ENCODE measurements around the gene ARL8B. TPM values are rescaled to one million over a fixed set of nuclear protein-coding genes. Genes with fewer than 3 reads are reported as not detected.
"Not testable (repeated sequence)": the region's sequence is repeated elsewhere in the genome, so short reads cannot be mapped to it uniquely, and the experiment has no call there.

ARL8B gene
- total and polyA plus RNA-seq, 7 donors: 35.1 to 266 (median 141) TPM

GRCh38 chr3:5172018-5172417 is 49.9 kb downstream of the ARL8B start:
- no peak overlapping the region for H3K4me3 ChIP-seq
- TF ChIP-seq CTCF (IDR thresholded peaks at IDR 0.05): no peak
- H3K36me3 ChIP-seq (ENCODE audit: insufficient read depth in 1 of 2, low read depth in 1 of 2): peaks cover 4 to 61% of the 10 kb centered on the region in 2 donors
- H3K27me3 ChIP-seq (ENCODE audit: insufficient read depth in 3 of 3, low read length in 2 of 3): no peaks in the 10 kb centered on the region
- H3K9me3 ChIP-seq: no peaks in the 10 kb centered on the region
- ATAC-seq (no peak), DNase-seq (no peak)
- peaks cover 8% of the 10 kb centered on the region for H3K4me1 ChIP-seq
- intact Hi-C loops (cut with DNase I): no loop called here
- no peak overlapping the region for H3K27ac ChIP-seq
- WGBS, 3 donors: 94 to 98% (median 96%) methylated on average over 4 of the region's 4 CpGs

GRCh38 chr3:5179036-5179435 is 56.9 kb downstream of the ARL8B start:
- peaks cover 18 to 83% of the 10 kb centered on the region in 2 donors for H3K36me3 ChIP-seq (ENCODE audit: insufficient read depth in 1 of 2, low read depth in 1 of 2)
- WGBS, 3 donors: 91 to 93% (median 92%) methylated on average over 2 of the region's 2 CpGs
- DNase-seq; H3K27ac ChIP-seq; H3K4me3 ChIP-seq; H3K9me3 ChIP-seq; H3K27me3 ChIP-seq (ENCODE audit: insufficient read depth in 3 of 3, low read length in 2 of 3); ATAC-seq; H3K4me1 ChIP-seq: not testable (repeated sequence)
- intact Hi-C loops (cut with DNase I): loop anchor here in 1 of 2 donors (5.0 kb wide), 1 partner anchor 37 kb away; no protein-coding TSS in a partner anchor

GRCh38 chr3:5181469-5182141 is 59.5 kb downstream of the ARL8B start:
- Histone ChIP-seq H3K4me3 (no peak overlapping the region), H3K27ac (no peak overlapping the region), H3K9me3 (no peaks in the 10 kb centered on the region), H3K36me3 (ENCODE audit: insufficient read depth in 1 of 2, low read depth in 1 of 2) (peaks cover 18 to 59% of the 10 kb centered on the region in 2 donors), H3K4me1 (peaks cover 8% of the 10 kb centered on the region), H3K27me3 (ENCODE audit: insufficient read depth in 3 of 3, low read length in 2 of 3) (no peaks in the 10 kb centered on the region)
- 54 to 62% (median 60%) methylated on average over 2 of the region's 2 CpGs for WGBS, 3 donors
- intact Hi-C loops (cut with DNase I): no loop called here
- ATAC-seq: no peak
- no peak for DNase-seq
- no peak for TF ChIP-seq CTCF (IDR thresholded peaks at IDR 0.05)

GRCh38 chr3:5183714-5184113 is 61.6 kb downstream of the ARL8B start:
- H3K4me3 ChIP-seq; H3K4me1 ChIP-seq; intact Hi-C loops (cut with DNase I); H3K27me3 ChIP-seq (ENCODE audit: insufficient read depth in 3 of 3, low read length in 2 of 3); ATAC-seq; DNase-seq; H3K9me3 ChIP-seq; H3K27ac ChIP-seq: not testable (repeated sequence)
- peaks cover 13 to 47% of the 10 kb centered on the region in 2 donors for H3K36me3 ChIP-seq (ENCODE audit: insufficient read depth in 1 of 2, low read depth in 1 of 2)
- WGBS, 3 donors: 92 to 95% (median 94%) methylated on average over 12 of the region's 12 CpGs

- ATAC-seq (no peak), DNase-seq (no peak)
- H3K4me3 ChIP-seq: no peak overlapping the region
- intact Hi-C loops (cut with DNase I): no loop called here
- no peak overlapping the region for H3K27ac ChIP-seq
- no peaks in the 10 kb centered on the region for H3K9me3 ChIP-seq
- H3K4me1 ChIP-seq: peaks cover 7% of the 10 kb centered on the region
- WGBS, 3 donors: 54 to 66% (median 63%) methylated on average over 6 of the region's 6 CpGs
- peaks cover 10 to 40% of the 10 kb centered on the region in 2 donors for H3K36me3 ChIP-seq (ENCODE audit: insufficient read depth in 1 of 2, low read depth in 1 of 2)
- H3K27me3 ChIP-seq (ENCODE audit: insufficient read depth in 3 of 3, low read length in 2 of 3): no peaks in the 10 kb centered on the region
- TF ChIP-seq CTCF (IDR thresholded peaks at IDR 0.05): no peak
Measured at GRCh38 chr3:5184499-5184898, 62.4 kb downstream of the ARL8B start.
